CD4-positive, alpha-beta memory T cell (primary cell): ENCODE data around the gene QARS1. TPM values are rescaled to one million over a fixed set of nuclear protein-coding genes. Genes with fewer than 3 reads are reported as not detected.

Source experiments
- CTCF ChIA-PET: fragments of 350-600 bp; sonication (Branson Sonifier 250); formaldehyde crosslinking; loops from one replicate; lab custom pipeline; 2021; ENCODE audit warnings: inconsistent platforms; ENCODE audit not compliant: partially characterized antibody; lab: Charles Lee
- POLR2A ChIA-PET: fragments of 350-600 bp; sonication (Branson Sonifier 250); formaldehyde crosslinking; loops from one replicate; lab custom pipeline; 2021; ENCODE audit not compliant: partially characterized antibody; lab: Charles Lee
- DNase-seq, 5 donors: peaks; one replicate each; pipeline versions ENCODE4 v3.0.0 to v3.0.0-alpha.2; 2020 to 2022; ENCODE audit warnings: mixed read lengths in 1 of 5
- H3K27ac ChIP-seq: one replicate; pipeline ENCODE4 v1.7.0; 2013; ENCODE audit warnings: low read depth, low read length
- H3K27me3 ChIP-seq: 2 replicates; pipeline ENCODE4 v1.7.0; 2013; ENCODE audit warnings: mild to moderate bottlenecking, low read length, moderate library complexity; ENCODE audit not compliant: insufficient read depth
- H3K36me3 ChIP-seq: 2 replicates; pipeline ENCODE4 v1.7.0; 2013; ENCODE audit warnings: mild to moderate bottlenecking, low read length, moderate library complexity; ENCODE audit not compliant: insufficient read depth
- H3K4me1 ChIP-seq: 2 replicates; pipeline ENCODE4 v1.7.0; 2013; ENCODE audit warnings: mild to moderate bottlenecking, low read length, moderate library complexity; ENCODE audit not compliant: insufficient read depth
- H3K4me3 ChIP-seq, 2 donors: one replicate each; pipeline ENCODE4 v1.7.0; 2013; ENCODE audit warnings: low read length in 2 of 2, mild to moderate bottlenecking in 1 of 2
- H3K9me3 ChIP-seq, 2 donors: one replicate each; pipeline ENCODE4 v1.7.0; 2013; ENCODE audit warnings: low read length in 2 of 2, control low read depth in 1 of 2; ENCODE audit not compliant: control insufficient read depth in 1 of 2
- H3K27ac Mint-ChIP-seq, 7 donors: one replicate each; pipeline ENCODE4 v1.8.0; 2020 to 2021; ENCODE audit warnings: mixed read lengths in 7 of 7, mild to moderate bottlenecking in 6 of 7, inconsistent platforms in 3 of 7, moderate library complexity in 3 of 7
- H3K27me3 Mint-ChIP-seq, 2 donors: one replicate each; pipeline ENCODE4 v1.8.0; 2020 to 2021; ENCODE audit warnings: mixed read lengths in 2 of 2
- H3K36me3 Mint-ChIP-seq, 2 donors: one replicate each; pipeline ENCODE4 v1.8.0; 2020 to 2021; ENCODE audit warnings: mixed read lengths in 2 of 2, inconsistent platforms in 1 of 2, mild to moderate bottlenecking in 1 of 2
- H3K4me1 Mint-ChIP-seq, 4 donors: one replicate each; pipeline ENCODE4 v1.8.0; 2020 to 2021; ENCODE audit warnings: mixed read lengths in 4 of 4, mild to moderate bottlenecking in 1 of 4
- H3K4me3 Mint-ChIP-seq, 8 donors: one replicate each; pipeline ENCODE4 v1.8.0; 2020 to 2021; ENCODE audit warnings: mixed read lengths in 8 of 8, mild to moderate bottlenecking in 7 of 8, moderate library complexity in 6 of 8, inconsistent platforms in 3 of 8
- H3K9me3 Mint-ChIP-seq, 8 donors: one replicate each; pipeline ENCODE4 v1.8.0; 2020 to 2021; ENCODE audit warnings: mixed read lengths in 8 of 8, mild to moderate bottlenecking in 5 of 8, inconsistent platforms in 3 of 8, moderate library complexity in 1 of 8
- intact Hi-C: fragments of 100-400 bp; cut with micrococcal nuclease; formaldehyde crosslinking; loops from one replicate; pipeline ENCODE4 v1.15.1; 2023
- microRNA-seq: library from miRNA; unstranded; fragments of <30 nt; microRNA quantifications from one replicate; pipeline ENCODE4 v1.2.0, GENCODE V29; 2021; ENCODE audit warnings: borderline replicate concordance, borderline number of aligned reads, borderline microRNAs expressed, mixed read lengths
- polyA plus RNA-seq, 2 donors: library from polyadenylated mRNA; unstranded; fragments of 300-500 nt; fragmentation: Illumina TruSeq; gene quantifications; one replicate each; pipeline ENCODE4 v1.2.3, GENCODE V29; 2021
- total RNA-seq, 2 experiments: library from RNA; stranded (reverse); gene quantifications; one replicate each; pipeline ENCODE4 v1.2.3, GENCODE V29; 2021

QARS1 gene
- total and polyA plus RNA-seq, 4 experiments from 2014 or later: 102 to 199 (median 157) TPM

DNA sequence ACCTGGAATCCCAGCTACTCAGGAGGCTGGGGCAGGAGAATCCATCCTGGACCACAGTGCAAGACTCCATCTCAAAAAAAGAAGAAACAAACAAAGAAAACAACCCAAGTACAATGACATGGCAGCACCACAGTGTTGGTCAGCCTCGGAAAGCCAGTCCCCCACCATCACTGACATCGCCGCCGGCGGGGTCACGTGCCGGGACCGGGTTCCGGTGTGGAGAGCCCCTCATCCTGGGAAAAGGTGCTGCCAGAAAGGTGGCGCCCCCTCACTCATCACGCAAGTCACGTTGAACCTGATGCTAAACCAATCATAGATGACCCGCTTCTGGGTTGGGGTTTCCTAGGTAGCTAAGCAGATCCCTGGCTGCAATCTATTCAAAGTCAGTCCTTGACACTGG, 28.4 kb downstream of the QARS1 start:
- peaks cover 52% of the 10 kb centered on the region for H3K36me3 ChIP-seq
- Mint-ChIP-seq H3K27ac (no peak overlapping the region), H3K4me3 (no peak overlapping the region), H3K36me3 (peaks cover 39 to 59% of the 10 kb centered on the region in 2 donors), H3K9me3 (no peaks in the 10 kb centered on the region), H3K27me3 (no peaks in the 10 kb centered on the region), H3K4me1 (peaks cover 7 to 18% (median 15%) of the 10 kb centered on the region in 4 donors)
- H3K27ac ChIP-seq: no peak overlapping the region
- no peak overlapping the region for H3K4me3 ChIP-seq
- intact Hi-C loops: no loop called here
- no peaks in the 10 kb centered on the region for H3K9me3 ChIP-seq
- CTCF ChIA-PET: interaction anchor here (0.8 kb wide), 1 partner anchor 13 kb away, joined by 3 read pairs; no protein-coding TSS in a partner anchor
- peaks cover 11% of the 10 kb centered on the region for H3K4me1 ChIP-seq
- no peak for DNase-seq
- H3K27me3 ChIP-seq: no peaks in the 10 kb centered on the region
- POLR2A ChIA-PET: no interaction called here

DNA sequence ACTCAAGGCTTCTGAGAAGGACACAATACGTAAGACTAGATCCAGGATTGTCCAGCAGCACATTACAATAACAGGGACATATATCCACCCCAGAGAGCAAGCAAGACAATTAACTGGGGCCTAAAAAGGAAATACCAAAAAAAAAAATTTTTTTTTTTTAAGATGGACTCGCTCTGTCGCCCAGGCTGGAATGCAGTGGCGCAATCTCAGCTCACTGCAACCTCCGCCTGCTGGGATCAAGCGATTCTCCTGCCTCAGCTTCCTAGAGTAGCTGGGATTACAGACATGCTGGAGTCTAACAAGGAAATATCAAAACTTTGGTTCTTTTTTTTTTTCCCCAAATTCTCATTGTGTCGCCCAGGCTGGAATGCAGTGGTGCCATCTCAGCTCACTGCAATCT, 46.5 kb downstream of the QARS1 start:
- Mint-ChIP-seq H3K27ac (peak overlapping the region in 2 of 7 donors; percentile 25 to 58), H3K27me3 (no peaks in the 10 kb centered on the region), H3K4me3 (no peak overlapping the region), H3K9me3 (no peaks in the 10 kb centered on the region), H3K4me1 (peaks cover 0 to 5% (median 5%) of the 10 kb centered on the region in 4 donors), H3K36me3 (peaks cover 34 to 51% of the 10 kb centered on the region in 2 donors)
- H3K27ac ChIP-seq: no peak overlapping the region
- no peaks in the 10 kb centered on the region for H3K27me3 ChIP-seq
- H3K36me3 ChIP-seq: peaks cover 27% of the 10 kb centered on the region
- DNase-seq: no peak
- H3K4me1 ChIP-seq: no peaks in the 10 kb centered on the region
- H3K4me3 ChIP-seq: no peak overlapping the region
- CTCF ChIA-PET: interaction anchor here (0.6 kb wide), 1 partner anchor 311 kb away, joined by 3 read pairs; no protein-coding TSS in a partner anchor
- H3K9me3 ChIP-seq: no peaks in the 10 kb centered on the region
- POLR2A ChIA-PET: no interaction called here
- intact Hi-C loops: no loop called here

DNA sequence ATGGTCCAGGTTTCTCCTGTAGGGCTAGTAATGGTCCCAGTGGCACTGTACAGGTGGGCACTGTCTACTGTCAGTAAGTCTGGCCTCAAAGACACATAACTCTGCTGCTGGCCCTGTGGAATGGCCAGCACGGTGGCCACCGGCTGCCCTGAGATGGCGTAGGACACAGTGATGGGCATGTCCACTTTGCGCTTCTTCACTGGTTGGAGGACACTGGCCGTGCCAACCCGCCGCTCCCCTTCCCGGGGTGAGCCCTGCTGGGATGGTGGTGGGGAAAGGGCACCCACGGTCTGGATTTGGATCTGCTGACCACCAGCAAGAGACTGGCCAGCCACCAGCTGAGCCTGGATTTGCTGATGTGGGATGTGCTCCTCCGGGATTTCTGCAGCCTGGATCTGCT, 47.3 kb downstream of the QARS1 start:
- Histone ChIP-seq H3K27me3 (no peaks in the 10 kb centered on the region), H3K36me3 (peaks cover 27% of the 10 kb centered on the region), H3K27ac (no peak overlapping the region), H3K9me3 (no peaks in the 10 kb centered on the region), H3K4me3 (no peak overlapping the region), H3K4me1 (no peaks in the 10 kb centered on the region)
- Mint-ChIP-seq H3K9me3 (no peaks in the 10 kb centered on the region), H3K27me3 (no peaks in the 10 kb centered on the region), H3K4me1 (peaks cover 0 to 9% (median 6%) of the 10 kb centered on the region in 4 donors), H3K27ac (no peak overlapping the region), H3K36me3 (peaks cover 34 to 54% of the 10 kb centered on the region in 2 donors), H3K4me3 (no peak overlapping the region)
- intact Hi-C loops: no loop called here
- POLR2A ChIA-PET: no interaction called here
- CTCF ChIA-PET: no interaction called here
- no peak for DNase-seq

DNA sequence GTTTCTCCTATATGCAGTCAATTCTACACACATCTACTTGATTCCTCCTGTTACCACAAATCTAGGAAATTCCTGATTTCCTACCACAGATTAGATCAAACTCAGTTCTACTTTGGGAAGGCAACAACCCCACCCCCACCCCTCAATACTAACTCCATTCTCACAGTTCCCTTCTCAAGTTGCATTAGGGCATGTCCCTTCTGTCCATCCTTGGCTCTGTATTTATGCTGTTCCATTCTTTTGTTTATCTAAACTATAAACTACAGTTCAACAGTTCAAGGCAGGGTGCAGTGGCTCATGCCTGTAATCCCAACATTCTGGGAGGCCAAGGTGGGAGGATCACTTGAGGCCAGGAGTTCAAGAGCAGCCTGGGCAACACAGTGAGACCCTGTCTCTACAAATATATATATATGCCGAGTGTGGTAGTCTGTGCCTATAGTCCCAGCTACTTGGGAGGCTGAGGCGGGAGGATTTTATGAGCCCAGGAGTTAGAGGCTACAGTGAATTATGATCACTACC, 50.2 kb downstream of the QARS1 start:
- ChIA-PET POLR2A (no interaction called here), CTCF (interaction anchor here (1.0 kb wide), 1 partner anchor 16 kb away, joined by 3 read pairs; no protein-coding TSS in a partner anchor)
- Histone ChIP-seq H3K4me1 (no peaks in the 10 kb centered on the region), H3K27me3 (no peaks in the 10 kb centered on the region), H3K9me3 (no peaks in the 10 kb centered on the region), H3K27ac (no peak overlapping the region), H3K4me3 (no peak overlapping the region), H3K36me3 (peaks cover 32% of the 10 kb centered on the region)
- Mint-ChIP-seq H3K9me3 (no peaks in the 10 kb centered on the region), H3K4me1 (peaks cover 8 to 27% (median 13%) of the 10 kb centered on the region in 4 donors), H3K36me3 (peaks cover 39 to 68% of the 10 kb centered on the region in 2 donors), H3K4me3 (no peak overlapping the region), H3K27ac (peak overlapping the region in 6 of 7 donors; percentile 23 to 78 (median 60)), H3K27me3 (no peaks in the 10 kb centered on the region)
- intact Hi-C loops: no loop called here
- no peak for DNase-seq

DNA sequence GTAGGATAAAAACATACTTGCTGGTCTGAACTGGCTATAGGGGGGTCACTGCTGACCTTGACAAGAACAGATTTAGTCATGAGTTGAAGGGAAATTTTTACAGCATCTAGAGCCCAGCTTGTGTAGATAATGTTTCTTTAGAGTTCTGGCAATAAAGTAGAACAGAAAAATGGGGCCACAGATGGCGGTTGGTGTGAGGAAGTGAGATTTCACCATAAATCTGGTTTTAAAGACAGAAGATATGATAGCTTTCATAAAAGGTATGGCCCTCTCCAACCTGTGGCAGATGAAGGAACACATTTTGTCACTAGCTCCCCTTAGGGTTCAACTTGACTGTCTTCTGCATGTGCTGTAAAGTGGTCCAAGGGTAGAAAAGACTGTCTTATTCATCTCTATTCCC, 51.0 kb downstream of the QARS1 start:
- DNase-seq: no peak
- Mint-ChIP-seq H3K4me1 (peaks cover 8 to 27% (median 13%) of the 10 kb centered on the region in 4 donors), H3K36me3 (peaks cover 39 to 68% of the 10 kb centered on the region in 2 donors), H3K9me3 (no peaks in the 10 kb centered on the region), H3K27ac (peak overlapping the region in 1 of 7 donors; percentile 29), H3K4me3 (no peak overlapping the region), H3K27me3 (no peaks in the 10 kb centered on the region)
- Histone ChIP-seq H3K36me3 (peaks cover 32% of the 10 kb centered on the region), H3K4me3 (no peak overlapping the region), H3K4me1 (no peaks in the 10 kb centered on the region), H3K27me3 (no peaks in the 10 kb centered on the region), H3K9me3 (no peaks in the 10 kb centered on the region), H3K27ac (no peak overlapping the region)
- POLR2A ChIA-PET: no interaction called here
- intact Hi-C loops: no loop called here
- CTCF ChIA-PET: no interaction called here

Small RNA genes lying within 50 kb of the gene (microRNA-seq; reads per million reads assigned to microRNA genes)
- gene MIR6890: not detected

Other genes starting within 250 kb of the QARS1 start
- gene SLC25A20, start 205.9 kb downstream of the QARS1 start, total RNA-seq: 10 to 100 TPM; 12.7 to 19.2 TPM
- 10 to 100 TPM; 21.9 to 67.6 TPM for gene SLC25A20, start 205.9 kb downstream of the QARS1 start, polyA plus RNA-seq
- 100 to 1,000 TPM; 141 to 149 TPM for gene ARIH2, start 185.9 kb downstream of the QARS1 start, total RNA-seq
- 100 to 1,000 TPM; 109 to 153 TPM for gene ARIH2, start 185.9 kb downstream of the QARS1 start, polyA plus RNA-seq
- gene P4HTM, start 114.5 kb downstream of the QARS1 start, total RNA-seq: 10 to 100 TPM; 79.3 to 87.3 TPM
- gene P4HTM, start 114.5 kb downstream of the QARS1 start, polyA plus RNA-seq: 10 to 100 TPM; 29.7 to 32.8 TPM
- gene WDR6, start 97.4 kb downstream of the QARS1 start, total RNA-seq: 100 to 1,000 TPM; 287 to 295 TPM
- gene WDR6, start 97.4 kb downstream of the QARS1 start, polyA plus RNA-seq: 100 to 1,000 TPM; 105 to 143 TPM
- gene DALRD3, start 86.2 kb downstream of the QARS1 start, total RNA-seq: 10 to 100 TPM; 31.2 to 32.8 TPM
- 10 to 100 TPM; 32.2 to 41.3 TPM for gene DALRD3, start 86.2 kb downstream of the QARS1 start, polyA plus RNA-seq
- 10 to 100 TPM; 77.9 to 85.7 TPM for gene NDUFAF3, start 82.6 kb downstream of the QARS1 start, total RNA-seq
- 100 to 1,000 TPM; 145 to 169 TPM for gene NDUFAF3, start 82.6 kb downstream of the QARS1 start, polyA plus RNA-seq
- gene IMPDH2, start 75.4 kb downstream of the QARS1 start, total RNA-seq: 10 to 100 TPM; 87.5 to 89.6 TPM
- 10 to 100 TPM; 82.9 to 87.5 TPM for gene IMPDH2, start 75.4 kb downstream of the QARS1 start, polyA plus RNA-seq
- 100 to 1,000 TPM; 172 to 177 TPM for gene QRICH1, start 10.7 kb downstream of the QARS1 start, total RNA-seq
- 10 to 100 TPM; 18.6 to 32.0 TPM for gene QRICH1, start 10.7 kb downstream of the QARS1 start, polyA plus RNA-seq
- 100 to 1,000 TPM in 1 of 2 experiments, 10 to 100 TPM in 1; 91.7 to 105 TPM for gene USP19, start 16.1 kb upstream of the QARS1 start, total RNA-seq
- 10 to 100 TPM; 24.9 to 38.2 TPM for gene USP19, start 16.1 kb upstream of the QARS1 start, polyA plus RNA-seq
- gene LAMB2, start 28.3 kb upstream of the QARS1 start, total RNA-seq: 1 to 10 TPM in 1 of 2 experiments, not detected in 1; 1.1 TPM
- gene LAMB2, start 28.3 kb upstream of the QARS1 start, polyA plus RNA-seq: not detected
- 10 to 100 TPM; 31.6 to 33.5 TPM for gene CCDC71, start 61.6 kb upstream of the QARS1 start, total RNA-seq
- 1 to 10 TPM in 1 of 2 donors, under 1 TPM in 1; 0.13 to 2.1 TPM for gene CCDC71, start 61.6 kb upstream of the QARS1 start, polyA plus RNA-seq
- gene KLHDC8B, start 66.8 kb upstream of the QARS1 start, total RNA-seq: 1 to 10 TPM; 1.9 to 2.0 TPM
- 1 to 10 TPM; 1.3 to 1.8 TPM for gene KLHDC8B, start 66.8 kb upstream of the QARS1 start, polyA plus RNA-seq
- 1 to 10 TPM; 9.8 to 9.9 TPM for gene C3orf62, start 172.5 kb upstream of the QARS1 start, total RNA-seq
- gene C3orf62, start 172.5 kb upstream of the QARS1 start, polyA plus RNA-seq: 1 to 10 TPM in 1 of 2 donors, under 1 TPM in 1; 0.76 to 2.3 TPM
- gene USP4, start 235.3 kb upstream of the QARS1 start, total RNA-seq: 100 to 1,000 TPM; 111 to 114 TPM
- gene USP4, start 235.3 kb upstream of the QARS1 start, polyA plus RNA-seq: 10 to 100 TPM; 73.2 to 75.4 TPM